ENCODE measurements around the gene LMO1.

LMO1 gene

DNA sequence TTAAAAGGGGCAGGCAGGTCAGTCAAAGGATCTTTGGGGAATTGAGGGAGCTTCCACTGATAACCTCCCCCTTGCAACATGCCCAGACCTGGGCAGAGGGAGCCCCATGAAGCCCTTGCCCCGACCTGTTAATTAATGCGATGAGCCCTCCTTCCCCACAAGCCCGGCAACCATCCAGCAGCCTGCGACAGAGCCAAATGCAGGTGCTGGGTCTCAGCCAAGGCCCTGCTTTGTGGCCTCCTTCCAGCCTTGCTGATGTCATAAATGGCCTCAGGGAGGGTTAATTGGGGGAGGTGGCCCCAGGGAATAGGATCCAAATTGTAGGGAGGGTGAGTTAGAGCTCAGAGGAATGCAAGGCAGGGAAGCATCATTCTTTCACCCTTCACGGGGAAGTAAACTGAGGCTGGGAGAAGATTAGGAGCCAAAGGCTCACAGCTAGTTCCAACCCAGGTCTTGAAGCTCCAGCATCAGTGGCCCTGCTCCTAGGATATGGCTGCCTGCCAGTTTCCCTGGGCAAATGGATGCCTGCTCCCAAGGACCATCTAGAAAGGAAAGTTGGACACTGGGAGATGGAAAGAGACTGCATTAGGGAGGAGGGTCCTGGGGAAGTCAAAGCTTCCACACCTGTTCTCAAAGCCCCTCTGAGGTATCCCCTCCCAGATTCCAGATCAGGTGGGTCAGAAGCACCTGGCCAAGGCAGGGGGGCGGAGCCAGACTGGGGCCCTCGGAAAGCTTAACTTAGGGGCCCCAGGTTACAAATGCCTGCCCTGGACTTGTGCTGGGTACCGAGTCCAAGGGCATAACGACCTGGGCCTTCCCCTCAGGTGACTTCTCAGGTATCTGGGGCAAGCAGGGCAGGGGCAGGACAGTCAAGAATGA is 34.1 kb downstream of the LMO1 start:
- DNase-seq: peak in 2 of 56 donors; percentile 4 to 14

DNA sequence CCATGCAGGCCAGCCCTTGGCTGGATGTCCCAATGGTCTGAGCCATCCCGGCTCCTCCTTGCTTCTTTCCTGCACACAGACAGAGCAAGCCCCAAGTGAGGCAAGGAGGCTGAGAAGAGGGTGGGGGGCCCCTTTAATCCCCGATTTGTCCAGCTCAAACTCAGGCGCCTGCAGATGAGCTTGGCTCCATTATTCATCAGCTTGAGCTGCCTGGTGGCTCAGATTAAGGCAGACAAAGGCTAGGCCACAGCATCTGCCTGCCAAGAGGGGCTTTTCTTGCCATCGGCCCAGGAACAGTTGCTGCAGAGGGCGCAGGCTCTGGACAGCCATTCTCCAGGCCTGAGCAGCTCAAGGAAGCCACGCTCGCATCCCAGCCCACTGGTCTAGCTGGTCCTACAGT is 35.4 kb downstream of the LMO1 start:
- no peak for DNase-seq

DNA sequence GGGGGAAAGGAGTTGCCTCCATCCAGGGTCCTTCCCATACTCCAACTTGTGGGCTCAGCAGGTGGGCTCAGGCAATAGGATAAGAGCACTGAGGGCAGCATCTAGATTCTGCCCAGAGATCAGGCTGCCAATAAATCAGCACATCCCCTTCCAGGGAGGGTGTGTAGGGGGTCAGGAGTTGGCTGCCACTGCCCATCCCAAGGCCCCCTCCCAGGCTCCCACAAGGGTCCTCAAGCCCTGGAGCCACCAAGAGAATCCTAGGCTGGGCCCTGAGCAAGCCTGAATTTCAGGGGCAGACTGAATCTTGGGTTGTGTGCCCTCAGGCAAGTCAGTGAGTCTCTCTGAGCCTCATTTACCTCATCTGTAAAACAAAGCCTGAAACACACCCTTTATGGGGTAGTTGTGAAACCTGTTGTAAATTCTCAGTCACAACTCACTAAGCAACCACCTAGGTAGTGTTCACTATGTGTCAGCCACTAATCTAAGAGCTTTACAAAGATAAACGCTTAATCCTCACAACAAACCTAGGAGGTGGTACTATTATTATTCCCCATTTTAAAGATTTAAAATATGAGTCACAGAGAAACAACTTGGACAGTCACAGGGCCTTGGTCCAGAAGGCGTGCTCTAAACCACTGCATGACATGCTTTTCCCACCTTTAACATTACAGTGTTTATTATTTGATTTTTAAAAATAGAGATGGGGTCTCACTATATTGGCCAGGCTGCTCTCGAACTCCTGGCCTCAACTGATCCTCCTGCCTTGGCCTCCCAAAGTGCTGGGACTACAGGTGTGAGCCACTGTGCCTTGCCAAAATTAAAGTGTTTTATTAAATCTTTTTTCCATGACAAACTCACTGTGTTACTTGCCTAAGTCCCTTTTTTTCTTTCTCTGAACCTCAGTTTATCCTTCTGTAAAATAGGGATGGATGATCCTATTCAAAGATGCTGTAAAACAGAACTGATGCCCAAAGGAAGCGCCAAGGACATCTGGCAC is 36.2 kb downstream of the LMO1 start:
- no peak for DNase-seq

DNA sequence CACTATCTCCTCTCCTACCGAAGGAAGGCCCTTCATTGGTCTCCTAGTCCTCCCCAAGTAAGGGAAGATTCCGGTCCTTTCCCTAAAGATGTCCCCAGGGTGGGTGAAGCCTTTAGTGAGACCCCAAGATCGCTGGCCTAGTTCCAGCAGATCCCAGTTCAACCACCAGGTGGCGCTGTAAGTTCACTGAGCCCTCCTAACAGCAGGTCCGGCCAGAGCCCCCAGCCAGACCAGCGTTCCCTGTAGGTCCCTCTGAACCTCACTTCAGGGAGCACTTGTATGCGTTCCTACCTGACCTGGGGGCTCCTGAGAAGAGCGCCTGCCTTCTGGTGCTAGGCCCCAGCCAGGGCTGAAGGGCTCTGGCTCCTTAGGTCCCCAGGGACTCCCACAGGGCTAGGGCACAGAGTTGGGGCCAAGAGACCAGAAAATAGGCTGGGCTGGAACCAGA is 38.1 kb downstream of the LMO1 start:
- DNase-seq: peak in 53 of 56 donors; percentile 15 to 88 (median 54)

DNA sequence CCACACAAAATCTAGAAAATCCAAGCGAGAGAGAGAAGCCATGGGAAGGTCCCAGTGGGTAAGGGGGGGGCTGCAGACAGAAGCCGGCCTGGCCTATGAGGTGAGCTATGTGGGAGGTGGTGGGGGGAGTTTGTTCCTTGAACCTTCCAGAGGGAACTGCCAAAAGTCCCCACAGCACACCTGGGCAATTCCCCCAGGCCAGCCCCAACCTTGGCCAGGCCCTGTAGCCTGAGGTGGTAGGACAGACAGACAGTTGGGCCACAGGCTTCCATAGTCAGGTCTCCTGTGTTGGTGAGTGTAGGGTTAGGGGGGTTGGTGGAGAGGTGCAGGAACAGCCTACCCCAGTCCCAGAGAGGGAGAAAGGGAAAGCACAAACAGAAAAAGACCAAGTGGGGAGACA is 39.0 kb downstream of the LMO1 start:
- DNase-seq: no peak

DNA sequence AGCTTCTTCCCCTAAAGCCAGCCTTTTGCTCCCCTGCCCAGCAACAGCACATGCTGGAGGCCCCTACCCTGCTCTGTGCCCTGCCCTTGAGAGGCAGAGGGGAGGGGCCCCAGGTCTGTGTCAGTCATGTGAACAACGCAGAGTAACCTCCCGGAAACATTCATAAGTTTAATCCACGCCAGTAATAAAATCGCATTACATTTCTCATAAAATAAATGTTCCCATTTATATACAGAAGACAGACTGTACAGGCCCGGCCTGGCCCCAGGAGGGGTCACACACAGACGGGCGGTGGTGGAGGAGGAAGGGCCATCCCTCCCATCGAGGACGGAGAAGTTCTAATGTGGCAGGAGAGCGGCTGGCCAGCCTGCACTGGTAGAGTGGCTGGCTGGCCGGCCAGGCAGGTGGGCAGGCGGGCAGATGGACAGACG is 39.5 kb downstream of the LMO1 start:
- DNase-seq: no peak

DNA sequence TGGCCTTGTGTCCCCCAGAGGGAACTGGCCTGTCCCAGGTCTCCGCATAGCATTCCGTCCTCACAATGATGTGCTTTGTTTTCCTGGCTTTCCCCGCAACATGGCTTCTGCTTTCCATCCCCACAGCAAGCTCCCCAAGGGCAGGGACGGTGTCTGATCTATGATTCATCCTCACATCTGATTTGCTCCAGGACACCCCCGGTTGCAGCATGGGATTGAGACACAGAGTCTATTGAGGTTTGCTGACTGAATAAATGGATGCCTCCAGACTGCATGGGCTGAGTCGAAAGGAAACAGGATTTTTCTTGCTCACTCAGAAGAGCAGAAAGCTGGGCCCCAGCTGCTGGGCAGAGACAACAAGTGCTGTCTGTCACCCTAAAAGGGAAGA is 40.2 kb downstream of the LMO1 start:
- no peak for DNase-seq

DNA sequence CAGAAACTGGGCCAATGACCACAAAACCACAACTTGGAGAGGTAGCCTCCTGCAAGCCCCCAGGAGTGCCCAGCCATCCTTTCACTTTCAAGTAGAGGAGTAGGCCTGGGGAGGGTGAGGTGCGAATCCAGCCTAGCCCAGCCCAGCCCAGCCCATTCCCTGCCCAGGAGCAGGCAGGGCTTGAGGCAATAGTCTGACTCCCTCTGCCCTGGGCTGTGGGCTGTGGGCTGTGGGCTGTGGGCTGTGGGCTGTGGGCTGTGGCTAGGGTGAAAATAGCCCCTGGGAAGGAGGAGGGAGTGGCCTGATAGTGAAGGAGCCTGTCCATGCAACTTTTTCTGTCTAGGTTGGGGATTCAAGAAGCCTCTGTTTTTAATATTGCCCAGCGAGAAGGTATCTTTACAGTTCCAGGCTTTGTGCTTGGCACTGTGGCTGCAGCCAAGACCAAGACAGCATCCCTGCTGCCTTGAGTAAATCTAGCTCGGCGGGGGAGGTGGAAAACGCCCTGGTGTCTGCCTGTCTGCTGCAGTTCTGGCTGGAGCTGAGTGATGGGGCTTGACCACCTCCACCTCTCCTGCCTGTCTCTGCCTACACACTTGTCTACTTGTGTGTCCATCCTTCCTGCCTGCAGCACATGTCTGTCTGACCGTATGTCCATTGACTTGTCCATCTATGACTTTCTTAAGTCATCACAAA is 40.7 kb downstream of the LMO1 start:
- no peak for DNase-seq

DNA sequence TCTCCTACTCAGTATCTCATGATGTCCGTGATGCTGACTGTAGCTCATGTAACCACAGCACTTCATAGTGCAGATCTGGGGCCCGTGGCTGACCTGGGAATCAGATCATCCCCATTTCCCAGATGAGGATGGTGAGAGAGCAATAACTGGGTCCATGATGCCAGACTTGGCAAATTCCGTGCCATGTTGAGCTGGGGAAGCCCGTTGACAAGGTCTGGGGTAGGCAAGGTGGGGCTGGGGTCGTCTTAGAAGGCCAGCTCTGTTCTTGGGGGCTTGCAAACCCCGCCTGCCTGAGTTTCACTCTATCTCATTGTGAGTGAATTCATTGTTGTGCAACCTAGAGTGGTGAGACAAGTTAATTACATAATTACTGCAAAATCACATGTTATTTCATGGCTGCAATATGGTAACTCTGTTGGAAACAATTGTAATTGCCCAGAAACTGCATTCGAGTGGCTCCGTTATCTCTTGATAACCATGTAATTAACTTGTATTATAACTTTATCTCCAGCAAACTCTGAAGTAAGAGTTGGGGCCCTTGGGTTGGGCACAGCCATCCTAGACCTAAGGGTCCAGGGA is 41.7 kb downstream of the LMO1 start:
- no peak for DNase-seq

DNA sequence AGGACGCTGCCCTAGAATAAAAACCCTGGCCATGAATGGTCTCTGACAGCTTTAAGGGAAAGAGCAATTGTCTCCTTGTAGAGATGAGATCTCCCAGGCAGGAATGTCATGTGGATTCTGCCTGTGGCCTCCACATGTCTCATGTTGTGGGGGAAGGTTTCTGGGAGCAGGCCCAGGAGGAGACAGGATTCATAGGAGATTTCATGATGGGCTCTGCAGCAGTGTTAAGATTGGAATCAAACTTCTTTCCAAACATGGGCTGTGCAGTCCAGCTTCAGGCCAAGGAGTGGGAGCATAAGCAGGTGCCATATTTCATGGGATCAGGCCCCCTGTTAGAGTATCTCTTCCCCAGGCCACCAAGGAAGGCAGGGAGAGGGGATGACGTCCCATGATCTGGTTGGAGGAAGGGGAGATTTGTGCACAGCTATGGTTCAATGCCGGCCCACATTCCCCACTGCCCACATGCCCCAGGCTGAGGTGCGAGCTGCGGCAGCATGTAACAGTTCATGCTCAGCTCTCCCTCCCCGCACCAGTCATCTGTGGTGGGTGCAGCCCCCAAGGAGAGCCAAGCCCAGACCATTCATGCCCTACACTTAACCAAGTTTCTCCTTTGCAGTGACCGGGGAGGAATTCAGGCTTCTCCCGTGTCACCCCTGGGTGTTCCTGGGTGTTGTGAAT is 42.5 kb downstream of the LMO1 start:
- no peak for DNase-seq

DNA sequence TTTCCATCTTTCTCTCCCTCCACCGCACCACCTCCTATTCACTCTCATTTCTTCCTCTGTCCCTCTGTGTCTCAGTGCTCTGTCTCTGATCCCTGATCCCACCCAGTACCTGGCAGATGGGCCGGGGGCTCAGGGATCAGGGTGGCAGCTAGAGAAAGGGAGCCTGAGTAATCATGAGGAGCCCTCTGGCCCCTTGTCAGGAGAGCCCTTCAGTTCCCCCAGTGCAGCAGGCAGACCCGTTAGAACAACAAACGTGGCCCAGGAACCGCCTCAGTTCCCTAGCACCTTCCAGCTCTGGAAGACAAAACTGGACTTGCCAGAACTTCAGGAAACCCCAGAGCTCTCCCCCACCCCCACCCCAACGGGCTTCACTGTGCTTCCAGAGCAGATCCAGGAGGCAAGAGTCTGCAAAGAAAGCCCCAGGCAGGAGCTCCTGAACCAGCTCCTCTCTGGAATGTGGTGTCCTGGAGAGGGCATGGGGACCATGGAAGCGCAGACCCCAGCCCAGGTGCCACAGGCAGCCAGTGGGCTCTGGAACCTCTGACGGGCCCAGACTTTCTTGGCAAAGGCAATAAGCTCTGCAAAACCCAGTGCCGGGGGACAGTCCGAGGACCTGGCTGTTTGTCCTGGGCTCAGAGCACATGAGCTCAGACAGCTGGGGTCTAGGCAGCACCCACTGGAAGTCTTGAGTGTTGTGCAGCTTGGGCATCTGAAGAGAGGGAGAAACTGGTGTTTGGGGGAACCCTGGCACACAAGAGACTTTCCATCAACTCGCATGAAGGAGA is 43.2 kb downstream of the LMO1 start:
- DNase-seq: no peak

DNA sequence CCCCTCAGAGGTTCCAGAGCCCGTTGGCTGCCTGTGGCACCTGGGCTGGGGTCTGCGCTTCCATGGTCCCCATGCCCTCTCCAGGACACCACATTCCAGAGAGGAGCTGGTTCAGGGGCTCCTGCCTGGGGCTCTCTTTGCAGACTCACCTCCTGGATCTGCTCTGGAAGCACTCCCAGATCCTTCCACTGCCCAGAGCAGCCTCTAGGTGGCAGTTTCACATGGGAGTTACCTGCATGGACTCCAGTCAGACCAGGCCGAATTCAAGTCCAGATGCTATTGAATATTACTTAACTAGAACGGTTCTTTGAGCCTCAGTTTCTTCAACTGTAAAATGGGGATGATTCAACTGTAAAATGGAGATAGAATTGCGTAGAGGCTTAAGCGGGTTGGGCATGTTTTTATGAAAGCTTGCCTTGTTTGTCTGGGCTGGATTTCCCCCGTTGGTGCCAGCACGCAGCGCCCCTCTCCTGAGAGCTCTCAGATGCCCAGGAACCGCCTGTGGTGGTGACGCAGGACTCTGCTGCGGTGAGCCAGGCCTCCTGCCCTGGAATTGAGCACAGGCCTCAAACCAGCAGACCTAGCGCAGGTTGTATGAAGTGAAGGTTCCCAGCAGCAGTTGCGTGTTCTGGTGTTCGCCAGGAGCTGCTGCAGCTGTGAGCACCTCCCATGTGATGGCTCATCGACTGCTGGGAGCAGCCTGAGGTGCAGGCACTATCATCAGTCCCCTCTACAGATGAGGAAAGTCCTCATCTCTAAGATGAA is 44.2 kb downstream of the LMO1 start:
- DNase-seq: peak in 10 of 56 donors; percentile 2 to 44 (median 14)

DNA sequence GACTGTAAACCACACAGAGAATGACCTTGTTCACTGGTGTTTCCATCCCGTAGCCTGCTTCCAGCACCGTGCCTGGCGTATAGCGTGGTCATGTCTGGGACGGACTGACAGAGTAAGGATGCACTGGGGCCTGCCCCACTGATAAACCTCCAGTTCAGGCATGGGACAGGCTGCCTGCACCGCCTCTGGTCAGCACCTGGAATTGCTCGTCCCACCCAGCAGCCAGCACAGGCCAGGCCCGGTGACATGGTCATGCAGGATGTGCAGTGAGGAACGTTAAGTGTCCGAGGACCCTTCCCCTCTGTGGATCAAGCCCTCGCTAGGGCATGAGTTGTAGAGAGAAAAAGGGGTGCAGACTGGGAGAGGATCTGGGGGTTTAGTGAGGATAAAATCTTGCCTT is 44.8 kb downstream of the LMO1 start:
- no peak for DNase-seq

DNA sequence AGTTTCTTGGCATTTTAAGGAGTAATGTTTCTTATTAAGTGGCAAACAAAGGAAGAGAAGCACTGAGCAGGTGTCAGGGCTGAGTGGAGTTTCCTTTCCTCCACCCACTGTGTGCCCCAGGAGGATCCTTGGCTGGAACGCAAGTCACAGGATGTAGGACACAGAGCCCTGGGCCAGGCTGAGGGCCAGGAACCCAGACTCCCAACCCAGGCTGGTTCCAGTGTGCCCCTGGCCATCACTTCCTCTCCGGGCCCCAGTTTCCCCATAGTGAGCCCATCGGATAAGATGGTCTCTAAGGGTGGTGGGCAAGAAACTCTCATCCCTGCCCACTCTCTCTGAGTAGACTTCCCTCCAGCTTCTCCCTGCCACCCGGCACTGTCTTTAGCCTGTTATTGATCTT is 45.3 kb downstream of the LMO1 start:
- DNase-seq: no peak

DNA sequence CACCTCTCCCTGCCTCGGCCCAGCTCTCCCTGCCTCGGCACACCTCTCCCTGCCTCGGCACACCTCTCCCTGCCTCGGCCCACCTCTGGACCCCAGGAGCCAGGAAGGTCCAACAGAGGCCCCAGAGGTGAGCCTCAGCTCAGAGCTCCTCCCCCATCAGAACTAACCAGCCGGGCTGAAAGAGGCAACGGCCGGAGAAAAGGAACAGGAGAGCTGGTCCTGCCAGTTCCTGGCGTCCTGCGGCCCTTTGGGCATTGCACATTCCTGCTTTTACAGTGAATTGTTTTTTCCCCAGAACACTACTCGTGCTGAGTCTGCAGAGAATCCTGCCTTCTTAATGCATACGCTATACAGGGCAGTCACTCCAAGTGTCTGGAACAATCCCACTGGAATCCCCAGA is 45.8 kb downstream of the LMO1 start:
- DNase-seq: no peak

DNA sequence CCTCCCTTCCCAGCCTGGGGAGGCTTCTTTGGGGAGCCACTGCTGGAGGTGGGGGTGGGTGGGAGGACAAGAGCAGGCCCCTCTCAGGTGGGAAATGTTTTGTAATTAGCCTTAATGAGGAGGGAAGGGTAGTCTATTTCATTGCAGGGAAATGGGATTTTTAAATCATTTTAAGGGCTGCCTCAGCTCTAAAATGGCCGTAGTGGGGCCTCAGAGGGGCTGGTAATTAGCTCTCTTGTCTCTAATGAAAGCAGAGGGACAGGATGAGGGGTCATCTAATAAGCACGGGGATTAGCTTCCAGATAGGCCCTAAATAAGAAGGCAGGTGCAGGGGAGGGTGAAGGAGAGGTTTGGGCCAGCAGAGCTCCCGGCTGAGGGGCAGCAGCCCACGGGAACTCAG is 46.5 kb downstream of the LMO1 start:
- no peak for DNase-seq

DNA sequence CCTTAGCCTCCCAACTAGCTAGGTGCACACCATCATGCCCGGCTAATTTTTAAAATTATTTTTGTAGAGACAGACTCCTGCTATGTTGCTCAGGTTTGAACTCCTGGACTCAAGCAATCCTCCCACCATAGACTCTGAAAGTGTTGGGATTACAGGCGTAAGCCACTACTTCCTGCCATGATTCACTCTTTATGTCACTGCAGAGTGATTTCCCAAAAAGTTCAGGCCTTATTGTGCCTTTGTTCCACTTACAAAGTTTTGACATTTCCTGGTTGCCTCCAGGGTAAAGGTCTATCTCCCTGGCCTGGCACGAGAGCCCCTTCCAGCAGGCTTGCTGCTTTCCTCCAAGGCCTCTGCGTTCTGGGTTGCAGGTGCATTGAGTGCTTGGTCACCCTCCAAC is 50.3 kb downstream of the LMO1 start:
- no peak for DNase-seq

DNA sequence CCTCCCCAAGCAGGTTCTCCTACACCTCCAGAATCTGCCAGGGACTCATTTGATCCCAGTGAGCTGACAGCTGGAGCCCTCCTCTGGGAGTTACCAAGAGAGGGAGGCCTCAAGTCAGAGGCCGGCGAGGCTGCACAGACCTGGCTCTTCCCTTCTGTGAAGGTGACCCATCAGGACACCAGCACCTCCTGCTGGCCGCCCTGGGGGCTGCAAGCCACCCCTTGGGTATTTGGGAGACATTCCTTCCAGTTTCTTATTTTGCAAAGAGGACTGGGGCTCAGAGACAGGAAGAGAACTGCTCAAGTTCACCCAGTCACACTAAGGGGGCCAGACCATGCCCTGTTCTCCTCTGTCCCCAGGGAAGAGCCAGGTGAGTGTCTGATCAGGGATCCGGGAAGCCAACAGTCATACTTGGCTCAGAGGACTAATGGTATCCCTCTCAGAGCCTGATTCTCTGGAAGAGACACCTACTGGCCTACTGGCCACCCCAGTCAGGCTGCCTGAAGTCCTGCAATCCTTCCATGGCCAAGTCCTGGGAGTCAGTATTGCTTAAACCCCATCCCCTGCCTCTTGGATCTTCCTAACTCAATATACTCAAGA is 54.4 kb downstream of the LMO1 start:
- DNase-seq: peak in 8 of 56 donors; percentile 3 to 48 (median 22)

Measured in amygdala (tissue), 56 donors.